HG02642 (cell line): ENCODE results near the gene PAGR1.
"Not testable (repeated sequence)": the region's sequence is repeated elsewhere in the genome, so short reads cannot be mapped to it uniquely, and the experiment has no call there.

Source experiments
- ATAC-seq: cut with Tn5 transposase; IDR thresholded peaks from one replicate; pipeline ENCODE4 v1.9.1; 2021; ENCODE audit warnings: mild to moderate bottlenecking; ENCODE audit not compliant: unreplicated experiment, poor library complexity

Gene PAGR1

DNA sequence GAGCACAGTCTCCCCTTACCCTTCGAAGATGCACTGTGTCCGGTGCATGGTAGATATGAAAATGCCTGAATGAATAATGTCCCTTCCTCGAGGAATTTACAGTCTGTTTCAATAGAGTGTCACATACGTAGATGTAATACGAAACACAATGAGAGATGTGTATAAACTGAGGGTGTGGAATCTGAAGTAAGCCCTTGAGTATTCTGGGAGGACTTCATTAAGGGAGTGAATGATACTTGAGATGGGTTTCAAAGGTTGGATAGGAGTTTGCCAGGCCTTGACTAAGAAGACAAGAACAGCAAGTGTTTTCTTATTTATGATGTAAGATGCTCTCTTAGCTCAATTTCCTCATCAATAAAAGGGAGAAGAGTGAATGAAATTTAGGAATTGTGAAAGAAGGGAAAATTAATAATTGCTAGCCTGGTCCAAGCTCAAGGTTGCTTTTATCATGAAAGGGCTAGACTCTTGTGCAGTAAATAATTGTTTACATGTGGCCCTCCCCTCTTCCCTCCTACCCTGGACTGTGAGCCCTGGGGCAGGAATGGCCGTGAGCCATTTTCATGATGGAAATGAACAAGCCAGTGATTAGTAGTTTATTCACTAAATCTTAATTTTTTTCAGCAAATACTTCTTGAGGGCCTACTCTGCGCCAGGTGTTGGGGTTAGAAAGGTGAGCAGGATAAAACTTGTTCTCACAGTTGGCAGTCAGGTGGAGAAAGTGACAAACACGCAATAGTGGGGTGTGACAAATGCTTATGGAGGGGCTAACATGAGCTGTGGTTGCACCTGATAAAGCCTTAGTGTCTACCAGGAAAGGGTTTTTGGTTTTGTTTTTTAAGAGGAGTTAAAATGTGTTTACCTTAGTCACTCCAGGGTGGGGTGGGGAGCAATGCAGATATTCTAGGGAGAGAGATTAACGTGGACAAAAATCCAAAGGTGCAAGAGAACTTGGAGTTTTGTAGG lies 23.8 kb upstream of the PAGR1 start:
- no peak for ATAC-seq

DNA sequence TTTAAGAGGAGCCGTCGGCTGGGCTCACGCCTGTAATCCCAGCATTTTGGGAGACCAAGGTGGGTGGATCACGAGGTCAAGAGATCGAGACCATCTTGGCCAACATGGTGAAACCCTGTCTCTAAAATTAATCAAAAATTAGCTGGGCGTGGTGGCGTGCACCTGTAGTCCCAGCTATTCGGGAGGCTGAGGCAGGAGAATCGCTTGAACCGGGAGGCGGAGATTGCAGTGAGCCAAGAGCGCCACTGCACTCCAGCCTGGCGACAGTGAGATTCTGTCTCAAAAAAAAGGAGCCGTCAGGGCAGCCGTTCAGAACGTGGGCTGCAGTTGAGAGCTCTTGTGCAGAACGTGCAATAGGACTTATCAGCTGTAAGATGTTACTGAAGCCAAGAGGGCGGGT lies 22.8 kb upstream of the PAGR1 start:
- ATAC-seq = not testable (repeated sequence)

- no peak for ATAC-seq
Measured at GRCh38 chr16:29794231-29794710, 21.7 kb upstream of the PAGR1 start.

DNA sequence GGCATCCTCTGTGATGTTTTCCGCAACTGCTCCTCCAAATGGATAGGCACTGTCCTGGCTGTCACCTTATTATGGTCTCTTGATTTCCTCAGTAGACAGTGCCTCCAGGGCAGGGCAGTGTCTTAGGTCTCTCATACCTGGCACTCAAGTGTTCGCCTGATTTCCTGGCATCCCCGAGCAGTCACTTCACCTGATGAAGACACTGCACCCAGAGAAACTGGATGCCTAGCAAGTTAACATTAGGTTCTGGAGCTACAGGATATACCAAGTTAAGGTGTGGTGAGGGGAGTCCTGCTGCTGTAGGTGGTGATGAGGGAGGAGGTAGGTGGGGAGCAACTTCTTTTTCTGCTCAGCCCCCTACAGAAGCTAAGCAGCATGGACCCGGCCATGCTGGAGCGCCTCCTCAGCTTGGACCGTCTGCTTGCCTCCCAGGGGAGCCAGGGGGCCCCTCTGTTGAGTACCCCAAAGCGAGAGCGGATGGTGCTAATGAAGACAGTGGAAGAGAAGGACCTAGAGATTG lies 13.5 kb upstream of the PAGR1 start:
- ATAC-seq = no peak

- no peak for ATAC-seq
Measured at GRCh38 chr16:29804020-29804419, 11.9 kb upstream of the PAGR1 start.

DNA sequence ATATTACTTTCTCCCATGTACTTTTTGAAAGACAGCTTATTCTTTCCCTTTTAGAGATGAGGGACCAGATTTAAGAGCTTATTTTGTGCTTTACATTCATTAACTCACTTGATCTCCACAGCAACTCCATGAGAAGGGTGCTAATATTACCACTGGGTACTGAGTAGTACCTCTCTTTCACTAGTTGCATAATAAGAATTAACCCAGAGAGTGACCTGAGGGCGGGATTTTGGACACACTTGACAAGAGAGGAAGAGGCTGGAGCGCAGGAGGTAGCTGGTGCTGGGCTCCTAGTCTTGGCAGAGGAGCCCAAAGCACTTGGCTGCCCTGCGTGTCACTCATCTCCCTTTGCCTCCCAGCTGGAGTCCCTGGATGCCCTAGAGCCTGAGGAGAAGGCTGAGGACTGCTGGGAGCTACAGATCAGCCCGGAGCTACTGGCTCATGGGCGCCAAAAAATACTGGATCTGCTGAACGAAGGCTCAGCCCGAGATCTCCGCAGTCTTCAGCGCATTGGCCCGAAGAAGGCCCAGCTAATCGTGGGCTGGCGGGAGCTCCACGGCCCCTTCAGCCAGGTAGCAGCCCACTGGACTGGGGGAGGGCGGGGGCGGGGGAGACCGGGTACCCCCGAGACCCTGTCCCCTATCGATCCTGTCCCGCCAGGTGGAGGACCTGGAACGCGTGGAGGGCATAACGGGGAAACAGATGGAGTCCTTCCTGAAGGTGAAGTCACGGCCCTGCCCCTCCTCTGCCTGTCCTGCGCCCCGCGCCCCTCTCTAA lies 11.3 kb upstream of the PAGR1 start:
- no peak for ATAC-seq

DNA sequence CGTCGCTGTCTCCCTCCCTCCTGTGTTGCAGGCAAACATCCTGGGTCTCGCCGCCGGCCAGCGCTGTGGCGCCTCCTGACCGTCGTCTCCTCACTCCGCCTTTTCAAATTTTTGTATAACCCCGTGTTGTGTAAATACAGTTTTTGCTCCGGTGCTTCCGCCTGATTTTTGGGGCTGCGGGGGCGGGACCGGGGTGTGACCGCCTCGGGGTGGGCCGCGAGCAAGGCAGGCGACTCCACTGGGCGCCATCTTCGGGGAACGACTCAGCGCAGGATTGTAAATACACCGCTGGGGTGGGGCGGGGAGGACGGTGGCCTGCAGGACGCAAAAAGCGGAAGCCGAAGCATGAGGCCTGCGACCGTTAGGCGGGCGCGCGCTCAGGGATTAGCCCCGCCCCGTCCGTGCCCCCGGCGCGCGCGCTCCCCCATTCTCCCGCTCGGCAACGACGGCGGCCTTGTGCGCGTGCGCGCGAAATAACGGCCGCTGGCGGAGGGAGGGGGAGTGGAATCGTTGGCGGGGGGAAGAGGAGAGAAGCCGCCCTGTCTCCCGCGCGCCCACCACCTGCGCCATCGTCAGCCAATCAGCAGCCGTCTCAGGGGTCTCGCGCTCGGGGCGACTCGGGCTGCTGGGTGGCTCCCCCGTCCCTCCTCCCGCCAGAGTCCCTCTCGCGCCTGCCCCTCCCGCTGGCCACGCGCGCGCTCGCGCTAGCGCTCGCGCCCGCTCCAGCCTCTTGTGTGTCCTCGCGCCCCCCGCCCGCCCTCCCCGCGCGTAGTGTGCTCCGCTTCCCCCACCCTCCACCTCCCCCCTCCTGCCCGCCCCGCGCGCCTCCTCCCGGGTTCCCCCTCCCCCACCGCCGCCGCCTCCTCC lies 10.5 kb upstream of the PAGR1 start:
- peak; percentile 61 for ATAC-seq

GRCh38 chr16:29806099-29806579 lies 9.8 kb upstream of the PAGR1 start, which contains the start of gene MAZ:
MAZ (plus strand) TSS chr16:29806529; CDS start chr16:29806702, 173 bp downstream.
- ATAC-seq = peak; percentile 9

GRCh38 chr16:29806641-29807425 lies 9.1 kb upstream of the PAGR1 start:
- peak; percentile 0 for ATAC-seq

DNA sequence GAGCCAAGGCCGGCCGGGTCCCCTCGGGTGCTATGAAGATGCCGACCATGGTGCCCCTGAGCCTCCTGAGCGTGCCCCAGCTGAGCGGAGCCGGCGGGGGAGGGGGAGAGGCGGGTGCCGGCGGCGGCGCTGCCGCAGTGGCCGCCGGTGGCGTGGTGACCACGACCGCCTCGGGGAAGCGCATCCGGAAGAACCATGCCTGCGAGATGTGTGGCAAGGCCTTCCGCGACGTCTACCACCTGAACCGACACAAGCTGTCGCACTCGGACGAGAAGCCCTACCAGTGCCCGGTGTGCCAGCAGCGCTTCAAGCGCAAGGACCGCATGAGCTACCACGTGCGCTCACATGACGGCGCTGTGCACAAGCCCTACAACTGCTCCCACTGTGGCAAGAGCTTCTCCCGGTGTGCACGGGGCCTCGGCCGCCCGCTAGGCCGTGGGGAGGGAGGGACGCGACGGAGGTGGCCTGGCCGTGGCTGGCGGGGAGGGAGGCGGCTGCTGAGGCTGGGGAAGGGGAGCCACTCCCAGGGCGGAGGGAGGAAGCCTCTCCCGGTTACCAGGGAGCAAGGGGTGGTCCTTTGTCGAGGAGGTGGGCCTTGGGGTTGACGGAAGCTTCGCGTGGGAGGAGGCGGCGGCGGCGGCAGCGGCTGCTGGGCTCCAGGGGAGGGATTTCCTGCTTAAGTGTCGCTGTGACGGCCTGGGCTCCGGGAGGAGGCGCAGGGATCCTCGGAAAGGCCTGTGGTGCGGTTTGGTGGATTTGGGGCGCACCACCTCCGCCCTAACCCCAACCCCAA lies 8.3 kb upstream of the PAGR1 start:
- ATAC-seq = peak; percentile 28

GRCh38 chr16:29808219-29808900 lies 7.6 kb upstream of the PAGR1 start:
- ATAC-seq = no peak

DNA sequence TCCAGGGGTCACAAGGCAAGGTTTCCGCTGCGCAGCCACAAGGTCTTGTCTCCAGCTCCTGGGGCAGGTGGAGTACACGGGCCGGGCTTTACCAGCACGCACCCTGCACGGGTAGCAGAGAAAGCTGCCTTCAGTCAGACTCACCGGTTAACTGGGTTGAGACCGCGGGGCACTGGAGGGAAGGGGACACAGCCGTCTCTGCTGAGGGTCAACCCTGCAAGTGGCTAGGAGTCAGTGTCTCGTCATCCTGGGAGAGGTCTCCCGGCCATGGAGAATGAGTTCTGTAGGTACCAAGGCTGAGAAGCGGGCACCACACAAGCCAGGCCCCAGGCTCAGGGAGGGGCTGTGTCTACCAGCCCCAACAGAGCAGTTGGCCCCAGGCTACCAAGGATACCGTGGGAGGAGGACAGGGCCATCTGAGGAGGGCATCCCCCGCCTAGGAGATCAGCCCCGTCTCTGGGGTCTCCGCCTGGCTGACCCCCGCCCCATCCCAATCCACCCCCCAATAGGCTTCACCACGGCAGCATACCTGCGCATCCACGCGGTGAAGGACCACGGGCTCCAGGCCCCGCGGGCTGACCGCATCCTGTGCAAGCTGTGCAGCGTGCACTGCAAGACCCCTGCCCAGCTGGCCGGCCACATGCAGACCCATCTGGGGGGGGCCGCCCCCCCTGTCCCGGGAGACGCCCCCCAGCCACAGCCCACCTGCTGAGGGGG lies 6.8 kb upstream of the PAGR1 start:
- ATAC-seq = no peak

- no peak for ATAC-seq
Measured at GRCh38 chr16:29809850-29810698, 5.9 kb upstream of the PAGR1 start.

- ATAC-seq = no peak
Measured at GRCh38 chr16:29810699-29811169, 5.2 kb upstream of the PAGR1 start.

DNA sequence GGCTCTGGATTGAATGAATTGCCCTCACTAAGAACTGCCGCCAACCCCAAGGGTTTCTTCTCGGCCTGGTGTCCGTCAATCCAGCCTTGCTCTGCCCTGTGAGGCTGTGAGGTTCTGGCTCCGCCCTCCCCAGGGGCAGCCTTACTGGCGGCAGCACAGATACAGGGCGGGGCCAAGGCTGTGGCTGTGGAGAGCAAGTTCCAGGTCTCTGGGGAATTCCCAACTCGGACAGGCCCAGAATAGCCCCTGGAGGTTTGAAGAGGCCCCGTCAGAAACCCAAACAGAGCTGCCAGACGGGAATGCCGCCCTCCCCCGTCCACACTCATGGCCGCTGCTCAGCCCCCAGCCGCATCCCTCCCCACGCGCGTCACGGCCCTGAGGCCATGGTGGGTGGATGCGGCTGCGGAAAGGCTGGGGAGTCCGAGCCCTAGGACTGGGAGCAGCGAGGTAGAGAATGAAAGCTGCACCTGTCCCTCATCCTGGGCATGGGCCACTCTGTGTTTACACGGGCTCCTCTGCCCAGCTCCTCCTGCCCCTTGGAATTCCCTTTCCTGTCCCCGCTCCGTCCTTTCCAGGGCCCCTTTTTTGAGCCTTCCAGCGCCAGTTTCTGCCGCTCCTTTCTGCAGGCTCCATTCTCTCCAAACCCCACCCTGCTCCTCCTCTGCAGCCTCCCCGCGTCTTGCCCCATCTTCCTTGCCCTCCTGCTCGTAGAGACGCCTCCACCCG lies 4.6 kb upstream of the PAGR1 start:
- ATAC-seq = peak; percentile 31
